T-cell (primary cell): ENCODE results near the gene HBZ. TPM values are rescaled to one million over a fixed set of nuclear protein-coding genes. Genes with fewer than 3 reads are reported as not detected.

ENCODE experiments used
- ATAC-seq, 4 experiments: fragments of 200-7000 bp in 3 of 4; fragments of 150-1000 bp in 1 of 4; cut with Tn5 transposase; replicated peaks in 1 of 4; 1 replicate in 3 of 4; 2 replicates in 1 of 4; pipeline ENCODE4 v1.10.0; 2021; ENCODE audit warnings: moderate library complexity in 3 of 4, mild to moderate bottlenecking in 2 of 4, moderate number of reproducible peaks in 1 of 4
- CTCF ChIA-PET, 2 donors: fragments of 300-600 bp; sonication (Branson Sonifier 250); formaldehyde crosslinking; loops; one replicate each; lab custom pipeline; 2022; ENCODE audit warnings: antibody characterized with exemption in 2 of 2; lab: Charles Lee
- POLR2A ChIA-PET, 2 donors: fragments of 300-600 bp; sonication (Branson Sonifier 250); formaldehyde crosslinking; loops; one replicate each; lab custom pipeline; 2022; ENCODE audit warnings: antibody characterized with exemption in 2 of 2; lab: Charles Lee
- DNase-seq, 35 experiments: peaks; one replicate each; pipeline versions ENCODE4 v3.0.0 to v3.0.0-alpha.2; 2013 to 2023
- H3K27ac ChIP-seq: one replicate; pipeline ENCODE4 v1.5.1; 2013; ENCODE audit warnings: low read length
- H3K27me3 ChIP-seq, 2 experiments: replicated peaks in 1 of 2; 1 replicate in 1 of 2; 2 replicates in 1 of 2; pipeline versions ENCODE4 v1.6.1 to v1.7.0; 2013; ENCODE audit warnings: low read length in 1 of 2, mixed read lengths in 1 of 2; ENCODE audit not compliant: control insufficient read depth in 2 of 2, insufficient read depth in 2 of 2; ENCODE audit errors: extremely low read depth in 1 of 2
- H3K36me3 ChIP-seq, 2 donors: 1 replicate in 1 of 2; 2 replicates in 1 of 2; pipeline versions ENCODE4 v1.6.1 to v1.7.0; 2013; ENCODE audit warnings: low read length in 1 of 2; ENCODE audit not compliant: control insufficient read depth in 2 of 2, insufficient read depth in 1 of 2; ENCODE audit errors: extremely low read depth in 1 of 2
- H3K4me1 ChIP-seq, 2 experiments: 1 replicate in 1 of 2; 2 replicates in 1 of 2; pipeline versions ENCODE4 v1.6.1 to v1.7.0; 2013; ENCODE audit warnings: low read length in 2 of 2, mixed read lengths in 1 of 2; ENCODE audit not compliant: insufficient read depth in 2 of 2, control insufficient read depth in 1 of 2; ENCODE audit errors: extremely low read depth in 1 of 2
- H3K4me3 ChIP-seq, 2 donors: 1 replicate in 1 of 2; 2 replicates in 1 of 2; pipeline versions ENCODE4 v1.5.1 to v1.7.0; 2013; ENCODE audit warnings: mild to moderate bottlenecking in 2 of 2, low read length in 1 of 2, moderate library complexity in 1 of 2; ENCODE audit not compliant: control insufficient read depth in 1 of 2; ENCODE audit errors: extremely low read depth in 1 of 2
- H3K9me3 ChIP-seq: 2 replicates; pipeline ENCODE4 v1.7.0; 2013
- H3K27ac Mint-ChIP-seq, 2 donors: one replicate each; pipeline ENCODE4 v1.8.0; 2020 to 2021; ENCODE audit warnings: mild to moderate bottlenecking in 2 of 2, mixed read lengths in 2 of 2
- H3K27me3 Mint-ChIP-seq, 2 donors: one replicate each; pipeline ENCODE4 v1.8.0; 2021 to 2022; ENCODE audit warnings: mixed read lengths in 2 of 2
- H3K36me3 Mint-ChIP-seq: one replicate; pipeline ENCODE4 v1.8.0; 2021; ENCODE audit warnings: mixed read lengths
- H3K4me1 Mint-ChIP-seq, 3 donors: one replicate each; pipeline ENCODE4 v1.8.0; 2020 to 2022; ENCODE audit warnings: mixed read lengths in 3 of 3, mild to moderate bottlenecking in 1 of 3
- H3K4me3 Mint-ChIP-seq, 3 donors: one replicate each; pipeline ENCODE4 v1.8.0; 2020 to 2022; ENCODE audit warnings: mild to moderate bottlenecking in 3 of 3, mixed read lengths in 3 of 3, moderate library complexity in 3 of 3
- H3K9me3 Mint-ChIP-seq, 3 donors: one replicate each; pipeline ENCODE4 v1.8.0; 2020 to 2022; ENCODE audit warnings: mixed read lengths in 3 of 3
- WGBS: methylation state at CpG from one replicate; pipeline ENCODE4 v1.1.5; 2013; ENCODE audit warnings: missing lambda C conversion rate; ENCODE audit not compliant: insufficient coverage; 5-methylcytosine and 5-hydroxymethylcytosine counted together
- total RNA-seq, 35 experiments: library from RNA in 6 of 35; stranded (reverse) in 6 of 35; fragments of 120-200 nt in 1 of 35; gene quantifications; one replicate each; pipeline versions ENCODE4 v1.2.1 to v1.2.4 and lab custom pipeline; 2013 to 2026

The HBZ gene
- total RNA-seq, 5 donors from 2014 or later (not counting 1 experiment from before 2014, with no cell fraction given): 0.51 to 0.76 (median 0.59) TPM; not detected in 2

- WGBS: 96% methylated on average over 17 of the region's 21 CpGs
- Histone ChIP-seq H3K36me3 (peaks cover 19 to 61% of the 10 kb centered on the region in 2 donors), H3K9me3 (no peaks in the 10 kb centered on the region), H3K4me1 (no peaks in the 10 kb centered on the region), H3K27ac (no peak overlapping the region), H3K4me3 (no peak overlapping the region), H3K27me3 (no peaks in the 10 kb centered on the region)
- CTCF ChIA-PET: interaction anchor here in 1 of 2 donors (0.5 kb wide), 1 partner anchor 24 kb away, joined by 3 read pairs; no protein-coding TSS in a partner anchor
- H3K27me3 Mint-ChIP-seq: no peaks in the 10 kb centered on the region
- no peak overlapping the region for H3K4me3 Mint-ChIP-seq
- peaks cover 37% of the 10 kb centered on the region for H3K36me3 Mint-ChIP-seq
- no peak for DNase-seq
- POLR2A ChIA-PET: interaction anchor here in 1 of 2 donors (0.6 kb wide), 1 partner anchor 222 kb away, joined by 3 read pairs; no protein-coding TSS in a partner anchor
- H3K27ac Mint-ChIP-seq: no peak overlapping the region
- ATAC-seq: no peak
- no peaks in the 10 kb centered on the region for H3K4me1 Mint-ChIP-seq
- H3K9me3 Mint-ChIP-seq: no peaks in the 10 kb centered on the region
Measured at GRCh38 chr16:112153-112840, 40.1 kb upstream of the HBZ start.

DNA sequence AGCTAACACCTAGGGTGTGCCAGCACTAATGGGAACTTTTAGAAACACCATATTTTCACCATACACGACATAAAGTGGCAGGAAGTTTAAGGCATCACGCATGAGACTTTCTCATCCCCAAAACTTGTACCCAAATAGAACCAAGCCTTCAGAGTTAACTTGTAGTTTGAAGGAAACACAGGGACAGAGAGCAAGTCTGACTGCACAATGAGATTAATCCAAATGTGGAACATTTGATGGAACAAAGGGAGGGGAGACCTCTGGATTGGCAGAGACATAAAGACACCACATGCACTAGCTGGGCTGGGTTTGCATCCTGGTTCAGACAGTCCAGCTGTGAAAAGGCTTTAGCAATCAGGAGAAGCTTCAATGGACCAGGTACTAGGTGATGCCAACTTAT is 38.1 kb upstream of the HBZ start:
- H3K9me3 ChIP-seq: no peaks in the 10 kb centered on the region
- peaks cover 16 to 52% of the 10 kb centered on the region in 2 donors for H3K36me3 ChIP-seq
- ChIA-PET POLR2A (no interaction called here), CTCF (no interaction called here)
- peaks cover 28% of the 10 kb centered on the region for H3K36me3 Mint-ChIP-seq
- H3K27ac Mint-ChIP-seq: no peak overlapping the region
- no peak for ATAC-seq
- DNase-seq: no peak
- H3K4me1 Mint-ChIP-seq: peaks cover 0 to 4% (median 0%) of the 10 kb centered on the region in 3 donors
- H3K27ac ChIP-seq: no peak overlapping the region
- no peak overlapping the region for H3K4me3 ChIP-seq
- no peaks in the 10 kb centered on the region for H3K27me3 Mint-ChIP-seq
- no peaks in the 10 kb centered on the region for H3K27me3 ChIP-seq
- no peak overlapping the region for H3K4me3 Mint-ChIP-seq
- no CpG with 5 or more reads among the region's 2 CpGs for WGBS
- peaks cover 0 to 8% of the 10 kb centered on the region in 2 experiments for H3K4me1 ChIP-seq
- H3K9me3 Mint-ChIP-seq: no peaks in the 10 kb centered on the region

- Mint-ChIP-seq H3K9me3 (no peaks in the 10 kb centered on the region), H3K4me1 (peaks cover 0 to 4% (median 0%) of the 10 kb centered on the region in 3 donors), H3K27me3 (no peaks in the 10 kb centered on the region), H3K4me3 (no peak overlapping the region), H3K36me3 (peaks cover 20% of the 10 kb centered on the region), H3K27ac (no peak overlapping the region)
- ChIA-PET POLR2A (no interaction called here), CTCF (no interaction called here)
- 60% methylated on average over 2 of the region's 7 CpGs for WGBS
- Histone ChIP-seq H3K4me3 (no peak overlapping the region), H3K36me3 (peaks cover 13 to 46% of the 10 kb centered on the region in 2 donors), H3K27me3 (no peaks in the 10 kb centered on the region), H3K27ac (no peak overlapping the region), H3K9me3 (no peaks in the 10 kb centered on the region), H3K4me1 (peaks cover 0 to 10% of the 10 kb centered on the region in 2 experiments)
- DNase-seq: no peak
- ATAC-seq: no peak
Measured at GRCh38 chr16:116015-116414, 36.4 kb upstream of the HBZ start.

- Histone ChIP-seq H3K9me3 (no peaks in the 10 kb centered on the region), H3K36me3 (peaks cover 17 to 38% of the 10 kb centered on the region in 2 donors), H3K4me1 (peaks cover 0 to 12% of the 10 kb centered on the region in 2 experiments), H3K27ac (no peak overlapping the region), H3K27me3 (no peaks in the 10 kb centered on the region), H3K4me3 (no peak overlapping the region)
- Mint-ChIP-seq H3K4me1 (peaks cover 0 to 4% (median 0%) of the 10 kb centered on the region in 3 donors), H3K27me3 (no peaks in the 10 kb centered on the region), H3K9me3 (no peaks in the 10 kb centered on the region), H3K4me3 (no peak overlapping the region), H3K36me3 (peaks cover 16% of the 10 kb centered on the region), H3K27ac (peak overlapping the region in 1 of 2 donors; percentile 16)
- 74% methylated on average over 11 of the region's 19 CpGs for WGBS
- peak; percentile 62 to 80 (median 70) for ATAC-seq
- peak; percentile 24 to 80 (median 56) for DNase-seq
- ChIA-PET POLR2A (interaction anchor here in 1 of 2 donors (0.5 kb wide), 1 partner anchor 9 kb away, joined by 7 read pairs; no protein-coding TSS in a partner anchor), CTCF (interaction anchor here (0.5 to 1.5 kb wide), 6 partner anchors 11 to 244 kb away, joined by 3 to 6 read pairs (median 3); partner anchors contain the start of gene AXIN1 (in 1 of the 2))
Measured at GRCh38 chr16:117379-118365, 34.8 kb upstream of the HBZ start.

DNA sequence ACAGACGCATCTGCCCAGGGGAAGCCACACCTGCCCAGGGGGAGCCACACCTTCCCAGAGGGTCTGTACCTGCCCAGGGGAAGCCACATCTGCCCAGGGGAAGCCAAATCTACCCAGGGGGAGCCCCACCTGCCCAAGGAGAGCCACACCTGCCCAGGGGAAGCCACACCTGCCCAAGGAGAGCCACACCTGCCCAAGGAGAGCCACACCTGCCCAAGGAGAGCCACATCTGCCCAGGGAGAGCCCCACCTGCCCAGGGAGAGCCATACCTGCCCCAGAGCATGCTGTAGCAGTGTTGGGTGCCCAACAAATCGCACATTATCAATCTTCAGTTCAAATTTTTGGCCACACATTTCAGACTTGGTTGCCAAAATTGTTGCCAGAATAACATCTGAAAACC is 33.6 kb upstream of the HBZ start:
- ATAC-seq (no peak), DNase-seq (no peak)
- 89% methylated on average over 1 of the region's 2 CpGs for WGBS
- H3K27me3 ChIP-seq: no peaks in the 10 kb centered on the region
- H3K27ac ChIP-seq: no peak overlapping the region
- Mint-ChIP-seq H3K36me3 (peaks cover 20% of the 10 kb centered on the region), H3K27me3 (no peaks in the 10 kb centered on the region), H3K9me3 (no peaks in the 10 kb centered on the region), H3K4me1 (peaks cover 2 to 5% (median 4%) of the 10 kb centered on the region in 3 donors), H3K27ac (no peak overlapping the region), H3K4me3 (no peak overlapping the region)
- H3K4me1 ChIP-seq: peaks cover 0 to 22% of the 10 kb centered on the region in 2 experiments
- no peaks in the 10 kb centered on the region for H3K9me3 ChIP-seq
- no peak overlapping the region for H3K4me3 ChIP-seq
- H3K36me3 ChIP-seq: peaks cover 15 to 31% of the 10 kb centered on the region in 2 donors
- ChIA-PET CTCF (interaction anchor here in 1 of 2 donors (0.6 to 0.8 kb wide), 2 partner anchors 116 to 243 kb away, joined by 3 read pairs; no protein-coding TSS in a partner anchor), POLR2A (no interaction called here)

DNA sequence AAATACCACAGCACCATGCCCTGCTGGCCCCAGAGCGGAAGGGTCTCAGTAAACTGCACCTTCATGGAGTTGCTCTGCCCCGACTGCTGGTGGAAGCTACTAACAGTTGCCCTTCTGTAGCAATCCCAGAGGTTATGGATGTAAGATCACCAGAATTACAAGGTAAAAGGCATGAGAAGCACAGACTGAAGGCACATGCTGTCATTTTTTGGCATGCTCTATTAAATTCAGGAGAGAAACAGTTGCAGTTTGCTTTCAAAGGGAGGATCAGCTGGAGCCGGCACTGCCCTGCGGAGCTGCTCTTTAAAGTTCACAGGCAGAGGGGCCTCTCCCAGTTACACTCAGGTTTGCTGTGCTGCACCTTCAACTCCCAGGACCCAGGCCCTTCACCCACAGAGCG is 33.1 kb upstream of the HBZ start:
- Histone ChIP-seq H3K27ac (no peak overlapping the region), H3K4me1 (peaks cover 0 to 27% of the 10 kb centered on the region in 2 experiments), H3K4me3 (no peak overlapping the region), H3K9me3 (no peaks in the 10 kb centered on the region), H3K27me3 (no peaks in the 10 kb centered on the region), H3K36me3 (peaks cover 13 to 28% of the 10 kb centered on the region in 2 donors)
- Mint-ChIP-seq H3K27me3 (no peaks in the 10 kb centered on the region), H3K36me3 (peaks cover 19% of the 10 kb centered on the region), H3K4me3 (no peak overlapping the region), H3K9me3 (no peaks in the 10 kb centered on the region), H3K27ac (no peak overlapping the region), H3K4me1 (peaks cover 4 to 5% (median 4%) of the 10 kb centered on the region in 3 donors)
- WGBS: 93% methylated on average over 5 of the region's 5 CpGs
- DNase-seq (no peak), ATAC-seq (no peak)
- POLR2A ChIA-PET: interaction anchor here in 1 of 2 donors (0.6 kb wide), 1 partner anchor 11 kb away, joined by 3 read pairs; no protein-coding TSS in a partner anchor
- CTCF ChIA-PET: interaction anchor here in 1 of 2 donors (0.6 to 0.8 kb wide), 2 partner anchors 13 to 242 kb away, joined by 3 read pairs; no protein-coding TSS in a partner anchor
